GM19193 (cell line): ENCODE measurements around the gene CDIPT.

Experiments used
- POLR2A ChIP-seq: IDR thresholded peaks from 4 replicates; pipeline ENCODE4 v1.6.1; 2011; ENCODE audit not compliant: insufficient read depth, insufficient read length; ENCODE audit errors: extremely low read depth

CDIPT gene

DNA sequence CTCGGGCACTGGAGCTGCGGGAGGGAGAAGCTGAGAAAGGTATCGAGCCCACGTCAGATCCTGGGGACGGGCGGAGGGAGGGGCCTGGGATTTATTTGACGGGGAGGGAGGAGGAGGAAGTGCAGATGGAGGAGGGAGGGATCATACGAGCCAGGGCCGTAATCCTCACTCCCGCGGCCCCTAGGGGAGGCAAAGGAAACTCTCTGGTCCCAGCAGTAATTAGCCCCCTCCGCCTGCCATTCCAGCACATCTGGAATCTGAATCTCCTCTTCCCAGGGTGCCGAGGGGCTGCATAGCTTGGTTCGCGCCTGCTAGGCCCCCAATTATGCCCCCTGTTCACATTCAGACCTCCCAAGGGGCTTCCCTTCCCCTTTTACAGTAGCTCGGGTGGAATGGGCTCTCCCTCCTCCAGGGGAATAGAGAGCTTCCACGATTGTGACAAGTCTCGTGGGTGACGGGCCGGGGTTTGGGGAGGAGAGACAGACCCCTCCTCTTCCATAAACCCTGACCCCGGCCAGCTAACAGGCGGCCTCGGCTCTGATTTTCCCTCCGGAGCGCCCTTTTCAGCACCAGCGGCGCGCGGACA is 36.6 kb upstream of the CDIPT start, which contains the start of gene SEZ6L2:
TSS of gene SEZ6L2 (minus strand) at position 35 of the 586 bp plus-strand sequence. CDS start 531 bp downstream, outside the sequence.
- no peak for TF ChIP-seq POLR2A

DNA sequence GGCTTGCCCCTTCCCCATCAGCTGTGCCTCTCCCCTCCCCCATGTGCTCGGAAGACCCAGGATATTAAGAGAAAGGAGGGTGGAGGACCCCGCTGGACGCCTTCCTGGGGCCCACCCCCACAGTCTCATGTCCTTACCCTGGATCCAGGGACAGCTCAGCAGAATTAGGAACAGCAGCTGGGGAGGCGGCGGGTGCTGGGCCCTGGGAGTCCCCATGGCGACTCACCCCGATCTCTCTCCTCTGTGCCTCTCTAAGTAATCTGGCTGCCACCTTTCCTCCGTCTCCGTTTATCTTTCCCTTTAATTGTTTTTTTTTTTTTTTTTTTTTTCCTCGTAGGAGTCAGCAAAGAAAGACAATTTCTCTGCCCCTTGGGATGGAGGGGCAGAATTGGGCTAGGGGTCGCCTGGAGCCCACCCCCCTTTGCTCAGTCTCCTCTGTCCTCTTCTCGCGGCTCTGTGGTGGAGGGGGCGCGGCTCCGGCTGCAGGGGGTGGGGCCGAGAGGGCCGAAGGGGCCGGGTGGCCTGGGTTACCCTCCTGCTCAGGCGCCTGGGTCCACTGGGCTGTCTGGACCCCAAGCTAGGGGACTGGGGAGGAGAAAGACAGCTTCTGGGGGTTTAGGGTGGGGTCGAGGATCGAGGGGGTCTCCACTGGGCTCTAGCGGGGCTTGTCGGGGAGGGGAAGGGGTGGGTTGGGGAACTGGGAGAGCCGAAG is 35.9 kb upstream of the CDIPT start:
- TF ChIP-seq POLR2A: no peak

- TF ChIP-seq POLR2A: no peak
Measured at GRCh38 chr16:29898135-29898803, 35.2 kb upstream of the CDIPT start.

- no peak for TF ChIP-seq POLR2A
Measured at GRCh38 chr16:29897333-29897732, 34.3 kb upstream of the CDIPT start.

GRCh38 chr16:29896841-29897240 is 33.8 kb upstream of the CDIPT start:
- TF ChIP-seq POLR2A: no peak

- TF ChIP-seq POLR2A: no peak
Measured at GRCh38 chr16:29894352-29894751, 31.3 kb upstream of the CDIPT start.

GRCh38 chr16:29893553-29893952 is 30.5 kb upstream of the CDIPT start:
- no peak for TF ChIP-seq POLR2A

GRCh38 chr16:29892458-29892813 is 29.4 kb upstream of the CDIPT start:
- TF ChIP-seq POLR2A: no peak

DNA sequence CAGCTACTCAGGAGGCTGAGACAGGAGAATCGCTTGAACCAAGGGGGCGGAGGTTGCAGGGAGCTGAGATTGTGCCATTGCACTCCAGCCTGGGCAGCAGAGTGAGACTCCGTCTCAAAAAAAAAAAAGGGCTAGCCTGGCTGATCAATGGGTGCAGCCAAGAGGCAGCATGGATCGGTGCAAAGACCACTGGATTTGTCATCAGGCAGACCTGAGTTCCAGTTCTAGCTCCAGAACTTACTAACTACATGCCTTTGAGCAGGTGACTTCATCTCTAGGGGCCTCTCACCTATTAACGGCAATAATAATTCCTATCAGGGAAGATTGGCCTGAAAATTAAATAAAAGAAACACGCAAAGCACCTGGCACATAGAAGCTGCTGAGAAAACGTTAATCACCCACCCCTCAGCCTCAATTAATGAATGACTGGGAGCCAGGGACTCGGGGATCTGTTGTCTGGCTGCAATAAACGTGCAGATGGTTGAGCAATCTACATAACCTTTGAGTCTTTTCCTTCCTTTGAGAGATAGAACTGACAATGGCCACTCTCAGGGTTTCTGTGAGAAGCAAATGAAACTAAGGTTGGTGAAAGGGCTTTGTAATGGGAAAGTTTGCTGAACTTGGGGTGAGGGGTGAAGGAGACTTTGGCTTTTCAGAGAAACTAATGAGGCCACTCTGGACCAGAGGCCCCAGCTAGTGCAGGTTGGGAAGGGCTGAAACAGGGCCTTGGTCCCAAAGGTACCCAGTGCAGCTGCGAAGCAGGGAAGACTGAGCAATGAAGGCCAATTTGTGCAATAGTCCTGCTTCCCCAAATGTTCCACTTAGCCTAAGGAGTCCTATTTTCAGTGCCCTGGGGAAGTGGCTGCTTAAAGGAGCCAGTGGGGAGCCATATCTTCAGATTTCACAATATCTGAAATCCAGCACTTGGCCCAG is 28.8 kb upstream of the CDIPT start:
- no peak for TF ChIP-seq POLR2A

GRCh38 chr16:29883987-29884386 is 21.0 kb upstream of the CDIPT start:
- TF ChIP-seq POLR2A: no peak

GRCh38 chr16:29881050-29881449 is 18.0 kb upstream of the CDIPT start:
- TF ChIP-seq POLR2A: no peak

DNA sequence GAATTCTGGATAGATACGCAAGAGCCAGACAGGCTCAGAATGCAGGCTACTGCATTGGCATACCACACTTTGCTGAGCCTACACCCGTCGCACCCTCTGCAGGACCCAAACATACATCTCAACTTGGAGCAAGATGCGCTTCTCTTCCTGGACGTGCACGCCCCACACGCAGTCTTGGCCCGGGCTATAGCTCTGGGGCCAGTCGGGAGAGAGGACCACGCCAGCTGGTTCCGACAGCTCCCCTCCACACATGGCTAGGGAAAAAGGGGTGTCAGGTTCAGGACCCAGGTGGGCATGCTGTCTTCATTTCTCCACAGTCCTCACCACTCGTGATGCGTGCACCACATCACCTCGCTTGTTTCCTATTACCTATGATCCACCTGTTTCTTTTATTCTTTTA is 15.1 kb upstream of the CDIPT start:
- no peak for TF ChIP-seq POLR2A

GRCh38 chr16:29877266-29877961 is 14.4 kb upstream of the CDIPT start:
- no peak for TF ChIP-seq POLR2A

DNA sequence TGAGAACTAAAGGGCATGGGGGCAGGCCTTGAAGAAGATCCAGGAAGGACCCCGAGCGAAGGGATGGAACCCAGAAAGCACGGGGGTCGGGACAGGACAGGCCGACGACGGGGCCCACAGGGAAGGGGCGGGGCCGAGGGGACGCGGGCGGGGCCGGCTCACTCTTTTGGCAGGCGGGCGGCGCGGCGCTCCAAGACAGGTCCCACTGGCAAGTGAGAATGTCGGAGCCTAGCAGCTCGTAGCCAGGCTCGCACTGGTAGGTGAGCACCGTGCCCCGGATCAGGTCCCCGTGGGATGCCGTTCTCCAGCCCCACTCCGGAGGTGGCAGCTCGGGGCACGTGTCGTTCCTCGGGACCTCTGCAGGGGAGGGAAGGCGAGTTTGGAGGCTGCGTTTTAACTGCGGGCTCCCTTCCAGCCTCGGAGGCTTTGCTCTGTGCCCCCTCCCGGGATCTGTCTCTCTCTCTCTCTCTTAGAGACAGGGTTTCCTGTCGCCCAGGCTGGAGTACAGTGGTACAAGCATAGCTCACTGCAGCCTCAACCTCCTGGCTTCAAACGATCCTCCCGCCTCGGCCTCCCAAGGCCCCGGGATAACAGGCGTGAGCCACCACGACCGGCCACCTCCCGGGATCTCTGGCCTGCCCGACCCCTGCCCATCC is 13.7 kb upstream of the CDIPT start:
- no peak for TF ChIP-seq POLR2A
